Prostate gland (tissue), 2 donors: ENCODE data around the gene RBM47. TPM values are rescaled to one million over a fixed set of nuclear protein-coding genes. Genes with fewer than 3 reads are reported as not detected.

Experiments
- DNase-seq: peaks from one replicate; pipeline ENCODE4 v3.0.0-alpha.2; 2019; ENCODE audit warnings: low spot score
- H3K27ac ChIP-seq, 2 donors: fragments of 200-600 bp; sonication (generic); 2 replicates each; pipeline ENCODE4 v1.5.1; 2017 to 2019
- H3K27me3 ChIP-seq: fragments of 200-600 bp; sonication (generic); replicated peaks from 2 replicates; pipeline ENCODE4 v1.5.1; 2019; ENCODE audit not compliant: insufficient read depth
- H3K36me3 ChIP-seq, 2 donors: fragments of 200-600 bp; sonication (generic); 1 replicate in 1 of 2; 2 replicates in 1 of 2; pipeline versions ENCODE4 v1.5.1 to v1.8.1; 2017 to 2019
- H3K4me1 ChIP-seq: fragments of 200-600 bp; sonication (generic); replicated peaks from 2 replicates; pipeline ENCODE4 v1.5.1; 2019
- H3K4me3 ChIP-seq, 2 donors: fragments of 200-600 bp; sonication (generic); 2 replicates each; pipeline ENCODE4 v1.5.1; 2017 to 2019
- H3K9me3 ChIP-seq: fragments of 200-600 bp; sonication (generic); 2 replicates; pipeline ENCODE4 v1.5.1; 2017
- CTCF ChIP-seq, 4 experiments: fragments of 200-600 bp in 2 of 4; fragments of 450-650 bp in 2 of 4; sonication (generic) in 2 of 4; IDR thresholded peaks; 1 replicate in 3 of 4; 2 replicates in 1 of 4; pipeline ENCODE4 v1.5.1; 2016 to 2019; ENCODE audit warnings: antibody characterized with exemption in 4 of 4, mild to moderate bottlenecking in 2 of 4, moderate library complexity in 2 of 4
- POLR2A ChIP-seq: fragments of 450-650 bp; IDR thresholded peaks from one replicate; pipeline ENCODE4 v1.6.1; 2016; ENCODE audit warnings: antibody characterized with exemption, mild to moderate bottlenecking
- POLR2AphosphoS5 ChIP-seq: sonication (generic); formaldehyde crosslinking; IDR thresholded peaks from one replicate; pipeline ENCODE4 v1.6.1; 2017; ENCODE audit warnings: antibody characterized with exemption
- WGBS: methylation state at CpG from one replicate; pipeline ENCODE4 v1.1.5; 2018; 5-methylcytosine and 5-hydroxymethylcytosine counted together
- intact Hi-C: fragments of 100-400 bp; cut with DNase I; formaldehyde crosslinking; loops from one replicate; pipeline ENCODE4 v1.14.2; 2022
- total RNA-seq, 2 donors: library from RNA; depleted of rRNA; stranded (reverse); fragments of >200 nt; gene quantifications; one replicate each; pipeline ENCODE4 v1.1.0, GENCODE V29; 2016

Gene RBM47
- total RNA-seq, 2 donors from 2014 or later: 241 to 302 TPM

DNA sequence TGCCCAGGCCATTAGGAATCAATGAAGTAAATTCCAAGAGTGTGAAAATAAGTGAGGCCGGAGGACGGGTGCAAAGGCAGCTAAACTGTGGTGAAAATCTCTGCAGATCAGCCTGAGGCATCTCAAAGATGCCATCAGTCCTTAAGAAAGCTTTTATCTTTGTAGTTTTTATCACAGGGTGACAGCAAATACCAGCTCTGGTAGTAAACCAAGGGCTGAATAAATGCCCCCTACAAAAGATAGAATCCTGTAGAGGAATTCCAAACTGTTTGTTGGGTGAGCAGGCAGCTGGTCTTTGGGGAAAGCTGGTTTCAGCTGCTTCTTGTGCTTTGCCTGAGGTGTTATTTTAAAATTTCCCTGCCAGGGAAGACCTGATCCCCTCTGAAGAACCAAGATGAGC is 21.6 kb upstream of the RBM47 start:
- Histone ChIP-seq H3K36me3 (no peaks in the 10 kb centered on the region), H3K4me3 (no peak overlapping the region), H3K27me3 (no peaks in the 10 kb centered on the region), H3K9me3 (no peaks in the 10 kb centered on the region), H3K4me1 (no peaks in the 10 kb centered on the region), H3K27ac (no peak overlapping the region)
- 88% methylated on average over 2 of the region's 2 CpGs for WGBS
- no peak for TF ChIP-seq POLR2A
- DNase-seq: no peak
- intact Hi-C loops: no loop called here

DNA sequence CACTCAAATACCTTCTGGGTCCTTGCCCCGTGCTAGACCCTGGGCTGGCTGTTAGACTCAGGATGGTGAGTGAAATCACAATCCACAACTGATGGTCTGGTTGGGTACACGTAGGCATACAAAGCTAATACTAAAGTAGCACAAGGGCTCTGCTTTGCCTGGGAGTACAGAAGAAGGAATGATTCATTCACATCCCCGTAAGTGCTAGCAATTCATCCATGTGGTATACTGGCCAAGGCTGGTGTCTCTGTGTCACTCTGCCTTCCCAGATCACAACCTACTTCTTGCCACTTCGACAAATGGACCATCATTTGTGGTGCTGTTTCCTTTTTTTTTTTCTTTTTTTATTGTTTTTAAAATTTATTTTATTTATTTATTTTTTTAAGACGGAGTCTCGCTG is 19.7 kb upstream of the RBM47 start:
- no peaks in the 10 kb centered on the region for H3K27me3 ChIP-seq
- H3K36me3 ChIP-seq: no peaks in the 10 kb centered on the region
- no peak for DNase-seq
- no peak overlapping the region for H3K4me3 ChIP-seq
- 89% methylated on average over 6 of the region's 6 CpGs for WGBS
- H3K4me1 ChIP-seq: no peaks in the 10 kb centered on the region
- intact Hi-C loops: no loop called here
- TF ChIP-seq CTCF (IDR thresholded peaks at IDR 0.05) (no peak), POLR2A (no peak), POLR2AphosphoS5 (no peak)
- no peaks in the 10 kb centered on the region for H3K9me3 ChIP-seq
- H3K27ac ChIP-seq: no peak overlapping the region

DNA sequence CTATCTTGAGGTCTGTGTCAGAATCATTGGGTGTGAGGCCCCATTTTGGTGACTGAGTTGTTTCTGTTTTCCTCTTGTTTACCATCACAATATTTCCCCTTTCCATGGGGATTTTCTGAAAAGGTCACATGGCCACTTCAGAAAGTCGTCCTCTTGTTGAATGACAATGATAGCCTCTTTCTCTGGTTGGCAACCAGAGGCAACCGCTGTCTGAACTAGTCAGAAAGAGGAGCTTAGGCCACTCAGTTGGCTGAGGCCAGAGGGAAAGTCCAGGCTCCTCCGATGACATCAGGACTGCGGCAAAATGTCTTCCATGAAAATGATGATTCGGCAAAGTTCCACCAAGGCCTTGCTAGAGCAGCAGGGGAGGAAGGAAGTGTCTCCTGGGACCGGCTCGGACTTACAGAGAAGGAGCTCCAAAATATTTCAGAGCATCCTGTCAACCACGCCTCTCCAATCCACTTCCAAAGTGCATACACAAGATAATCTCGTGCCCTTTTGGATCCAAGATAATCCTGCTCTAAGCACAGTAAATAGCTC is 19.1 kb upstream of the RBM47 start:
- TF ChIP-seq POLR2AphosphoS5 (no peak), POLR2A (no peak), CTCF (IDR thresholded peaks at IDR 0.05) (no peak)
- H3K36me3 ChIP-seq: no peaks in the 10 kb centered on the region
- no peaks in the 10 kb centered on the region for H3K27me3 ChIP-seq
- no peak for DNase-seq
- intact Hi-C loops: no loop called here
- no peak overlapping the region for H3K27ac ChIP-seq
- no peak overlapping the region for H3K4me3 ChIP-seq
- no peaks in the 10 kb centered on the region for H3K4me1 ChIP-seq
- no peaks in the 10 kb centered on the region for H3K9me3 ChIP-seq
- WGBS: 88% methylated on average over 9 of the region's 9 CpGs

DNA sequence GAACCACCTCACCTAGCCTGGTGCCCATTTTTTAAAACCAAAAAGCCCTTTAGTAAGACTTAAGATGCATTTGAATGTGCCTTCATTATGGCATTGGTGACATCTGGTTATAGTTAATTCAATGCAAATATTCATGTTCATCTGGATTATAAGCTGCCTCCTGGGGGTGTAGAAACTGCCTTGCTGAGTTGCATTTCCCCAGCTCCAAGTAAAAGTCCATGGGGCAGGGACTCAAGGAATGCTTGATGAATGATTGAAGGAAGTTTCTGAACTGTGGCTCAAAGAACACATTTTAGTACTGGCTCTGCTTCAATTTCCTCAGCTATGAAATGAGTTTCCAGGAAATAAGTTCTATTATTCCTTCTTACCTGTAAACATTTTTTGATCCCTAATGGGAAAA is 18.5 kb upstream of the RBM47 start:
- H3K27ac ChIP-seq: no peak overlapping the region
- H3K4me3 ChIP-seq: no peak overlapping the region
- no peaks in the 10 kb centered on the region for H3K4me1 ChIP-seq
- intact Hi-C loops: no loop called here
- H3K27me3 ChIP-seq: no peaks in the 10 kb centered on the region
- H3K36me3 ChIP-seq: no peaks in the 10 kb centered on the region
- DNase-seq: no peak
- TF ChIP-seq POLR2AphosphoS5 (no peak), CTCF (IDR thresholded peaks at IDR 0.05) (no peak), POLR2A (no peak)
- H3K9me3 ChIP-seq: no peaks in the 10 kb centered on the region

- intact Hi-C loops: no loop called here
- H3K27ac ChIP-seq: no peak overlapping the region
- H3K4me3 ChIP-seq: no peak overlapping the region
- TF ChIP-seq POLR2A (no peak), CTCF (IDR thresholded peaks at IDR 0.05) (no peak), POLR2AphosphoS5 (no peak)
- H3K4me1 ChIP-seq: no peaks in the 10 kb centered on the region
- no peaks in the 10 kb centered on the region for H3K9me3 ChIP-seq
- DNase-seq: no peak
- H3K27me3 ChIP-seq: no peaks in the 10 kb centered on the region
- H3K36me3 ChIP-seq: no peaks in the 10 kb centered on the region
Observed at GRCh38 chr4:40645586-40645985, 15.9 kb upstream of the RBM47 start.
